GM19463 (cell line): ENCODE data around the gene TNNT1.
"Not testable (repeated sequence)": the region's sequence is repeated elsewhere in the genome, so short reads cannot be mapped to it uniquely, and the experiment has no call there.

Experiments used
- ATAC-seq: cut with Tn5 transposase; IDR thresholded peaks from one replicate; pipeline ENCODE4 v1.9.1; 2021; ENCODE audit warnings: mild to moderate bottlenecking, moderate library complexity; ENCODE audit not compliant: unreplicated experiment

TNNT1 gene

DNA sequence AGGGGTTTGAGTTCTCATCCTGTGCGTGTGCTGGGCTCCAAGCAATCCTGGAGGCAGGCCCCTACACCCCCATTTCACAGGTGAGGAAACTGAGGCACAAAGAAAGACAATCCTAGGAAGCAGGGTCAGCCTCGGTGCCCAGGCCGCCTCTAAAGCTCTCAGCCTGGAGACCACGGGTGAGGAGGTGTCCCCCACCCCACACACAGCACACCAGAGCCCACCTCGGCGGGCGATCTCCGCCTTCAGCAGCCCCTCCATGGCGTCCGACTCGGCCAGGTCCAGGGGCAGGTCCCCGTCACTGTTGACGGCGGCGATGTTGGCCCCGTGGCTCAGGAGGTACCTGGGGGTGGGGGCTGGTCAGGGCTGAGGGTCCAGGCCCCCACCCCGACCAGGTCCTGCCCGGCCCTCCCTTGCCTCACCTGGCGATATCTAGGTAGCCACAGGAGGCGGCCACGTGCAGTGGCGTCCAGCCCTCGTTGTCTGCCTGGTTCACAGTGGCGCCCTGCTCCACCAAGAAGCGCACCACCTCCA is 36.7 kb downstream of the TNNT1 start:
- ATAC-seq = no peak

GRCh38 chr19:55111238-55111831 is 37.7 kb downstream of the TNNT1 start:
- no peak for ATAC-seq

GRCh38 chr19:55109527-55110291 is 39.3 kb downstream of the TNNT1 start:
- ATAC-seq = no peak

- not testable (repeated sequence) for ATAC-seq
Observed at GRCh38 chr19:55107252-55107651, 41.8 kb downstream of the TNNT1 start.

DNA sequence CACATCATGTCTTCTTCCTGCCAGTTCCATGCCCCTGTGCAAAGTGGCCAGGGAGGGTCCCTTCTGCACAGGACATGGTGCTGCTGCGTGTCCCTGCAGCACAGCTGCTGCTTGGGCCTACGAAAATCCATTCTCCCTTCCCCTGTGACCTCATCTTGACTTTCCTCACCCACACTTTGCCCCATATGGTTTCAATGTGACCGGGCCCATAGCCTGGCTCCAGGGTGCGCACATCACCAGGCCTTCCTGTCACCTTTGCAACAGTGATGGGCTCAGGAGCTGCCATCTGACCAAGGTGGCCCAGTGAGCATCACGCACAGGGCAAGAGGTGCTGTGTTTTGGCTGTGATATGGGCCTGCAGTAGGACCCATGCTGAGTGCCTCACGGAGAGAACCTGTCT is 42.4 kb downstream of the TNNT1 start:
- no peak for ATAC-seq

- ATAC-seq = no peak
Observed at GRCh38 chr19:55105237-55105636, 43.8 kb downstream of the TNNT1 start.

DNA sequence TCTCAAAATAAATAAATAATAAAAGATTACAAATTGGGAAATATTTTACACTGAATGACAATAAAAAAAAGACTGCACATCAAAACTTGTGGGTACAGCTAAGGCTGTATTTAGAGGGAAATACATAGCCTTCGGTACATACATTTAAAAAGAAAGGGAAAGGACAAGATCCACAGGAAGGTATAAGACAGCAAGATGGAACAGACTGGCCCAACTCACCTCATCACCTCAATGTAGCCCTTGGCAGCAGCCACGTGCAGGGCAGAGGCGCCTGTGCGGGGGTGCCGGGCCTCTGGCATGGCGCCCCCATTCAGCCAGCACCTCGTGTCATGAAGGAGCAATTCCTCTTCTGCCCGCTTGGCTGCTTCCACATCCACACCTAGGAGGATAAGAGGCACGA is 45.8 kb downstream of the TNNT1 start:
- no peak for ATAC-seq

GRCh38 chr19:55101261-55101660 is 47.7 kb downstream of the TNNT1 start:
- no peak for ATAC-seq

DNA sequence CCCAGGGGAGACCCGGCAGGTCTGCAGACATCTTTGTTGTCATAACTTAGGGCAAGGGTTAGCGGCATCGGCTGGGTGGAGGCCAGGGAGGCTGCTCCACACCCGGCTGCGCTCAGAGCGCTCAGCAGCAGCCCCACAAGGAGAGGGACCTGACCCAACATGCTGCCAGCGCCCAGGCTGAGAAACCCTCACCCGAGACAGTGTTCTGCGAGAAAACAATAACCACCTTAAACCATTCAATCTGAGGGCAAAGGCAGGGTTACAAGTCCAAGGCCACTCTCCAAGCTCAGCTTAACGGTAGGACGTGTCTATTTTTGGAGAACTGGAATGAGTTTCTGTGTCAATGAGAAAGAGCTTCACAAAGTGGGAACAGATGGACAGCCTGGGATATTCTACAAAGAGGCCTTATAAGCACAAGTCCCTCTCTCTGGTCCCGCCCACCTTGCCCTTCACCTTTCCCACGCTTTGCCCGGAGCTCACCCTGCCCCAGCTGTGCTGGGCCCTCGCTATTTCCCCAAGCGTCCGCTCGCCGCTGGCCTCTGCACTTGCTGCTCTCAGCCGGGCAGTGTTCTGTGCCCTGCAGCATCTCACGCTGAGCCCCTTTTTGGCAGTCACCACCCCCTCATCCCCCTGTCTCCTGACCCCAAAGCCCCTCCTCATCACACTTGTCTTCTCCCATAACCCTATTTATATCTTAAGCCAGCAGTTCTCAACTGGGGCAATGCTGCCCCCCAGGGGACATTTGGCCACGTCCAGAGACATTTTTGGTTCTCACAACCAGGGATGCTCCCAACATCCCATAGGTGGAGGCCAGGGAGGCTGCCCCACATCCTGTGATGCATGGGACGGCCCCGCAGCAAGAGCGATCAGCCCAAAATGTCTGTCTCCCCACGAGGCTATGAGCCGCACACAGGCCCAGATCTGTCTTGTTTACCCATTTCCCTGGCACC is 49.2 kb downstream of the TNNT1 start:
- ATAC-seq = no peak

DNA sequence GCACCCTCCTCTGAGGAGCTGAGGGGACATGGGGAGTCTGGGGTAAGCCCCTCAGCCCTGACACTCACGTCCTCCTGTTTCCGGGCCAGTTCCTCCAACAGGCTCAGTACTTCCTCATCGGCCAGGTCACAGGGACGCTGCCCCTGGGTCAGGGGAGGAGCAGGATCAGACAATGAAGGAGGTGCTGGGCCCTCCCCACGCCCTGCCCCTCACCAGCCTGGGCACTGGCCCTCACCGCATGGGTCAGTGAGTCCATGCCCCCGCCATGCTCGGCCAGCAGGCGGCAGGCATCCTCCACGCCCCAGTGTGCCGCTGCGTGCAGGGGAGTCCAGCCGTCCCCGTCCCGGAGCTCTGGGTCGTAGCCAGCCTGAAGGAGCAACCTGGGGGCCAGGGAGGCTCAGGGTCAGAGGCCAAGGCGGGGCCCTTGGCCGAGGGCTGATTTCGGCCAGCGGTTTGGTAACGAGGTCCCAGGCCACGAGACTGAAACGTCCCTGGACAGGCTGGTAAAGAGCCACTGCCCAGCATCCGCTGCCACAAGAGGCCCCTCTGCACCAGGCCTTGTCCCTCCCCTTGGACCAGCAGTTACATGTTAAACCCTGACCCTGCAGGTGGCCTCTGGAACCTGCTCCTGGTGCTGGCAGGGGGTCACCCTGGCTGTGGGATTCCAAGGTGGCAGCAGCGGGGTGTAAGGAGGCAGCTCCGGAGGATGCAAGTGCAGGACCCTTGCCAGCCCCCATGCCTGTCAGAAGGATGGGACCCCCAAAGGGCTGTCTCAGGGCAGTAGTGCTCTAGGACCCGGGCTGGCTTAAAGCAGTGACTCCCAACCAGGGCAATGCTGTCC is 50.1 kb downstream of the TNNT1 start:
- no peak for ATAC-seq

DNA sequence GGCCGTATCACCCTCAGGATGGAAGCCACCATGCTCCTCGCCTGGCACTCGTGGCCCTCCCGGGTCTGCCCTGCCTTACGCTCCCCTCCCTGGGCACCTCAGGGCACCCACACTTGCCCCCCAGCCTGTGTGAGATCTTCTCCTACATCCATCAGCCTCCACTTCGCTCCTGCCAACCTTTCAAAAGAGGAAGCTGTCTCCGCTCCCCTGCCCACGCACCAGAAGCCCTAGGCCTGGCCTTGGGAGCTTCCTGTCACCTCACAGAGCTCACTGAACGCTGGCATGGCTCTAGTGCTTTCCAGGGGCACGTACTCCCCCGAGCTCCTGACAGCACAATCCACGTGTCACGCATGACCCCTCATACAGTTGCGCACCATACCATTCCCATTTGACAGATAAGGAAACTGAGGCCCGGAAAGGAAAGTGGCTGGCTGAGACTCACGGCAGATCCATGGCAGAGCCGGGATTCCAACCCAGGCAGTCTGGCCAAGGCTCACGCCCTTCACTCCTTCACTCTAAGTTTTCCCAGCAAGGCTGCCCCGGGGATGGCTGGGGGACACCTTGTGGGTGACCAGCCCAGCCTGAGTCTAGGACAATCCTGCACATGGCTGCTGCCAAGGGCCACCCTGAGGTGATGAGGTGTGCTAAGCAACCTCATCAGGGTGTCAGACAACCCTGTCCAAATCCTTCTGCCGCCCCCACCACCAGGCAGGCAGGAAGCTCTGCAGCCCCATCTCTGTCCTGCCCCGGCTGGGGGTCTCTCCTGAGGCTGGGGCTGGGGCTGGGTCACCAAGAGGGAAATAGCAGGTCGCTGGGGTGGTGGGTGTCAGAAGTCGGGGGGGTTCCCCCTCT is 50.9 kb downstream of the TNNT1 start:
- ATAC-seq = no peak

- ATAC-seq = no peak
Observed at GRCh38 chr19:55096061-55096701, 52.8 kb downstream of the TNNT1 start.

GRCh38 chr19:55095260-55096060 is 53.5 kb downstream of the TNNT1 start:
- no peak for ATAC-seq

DNA sequence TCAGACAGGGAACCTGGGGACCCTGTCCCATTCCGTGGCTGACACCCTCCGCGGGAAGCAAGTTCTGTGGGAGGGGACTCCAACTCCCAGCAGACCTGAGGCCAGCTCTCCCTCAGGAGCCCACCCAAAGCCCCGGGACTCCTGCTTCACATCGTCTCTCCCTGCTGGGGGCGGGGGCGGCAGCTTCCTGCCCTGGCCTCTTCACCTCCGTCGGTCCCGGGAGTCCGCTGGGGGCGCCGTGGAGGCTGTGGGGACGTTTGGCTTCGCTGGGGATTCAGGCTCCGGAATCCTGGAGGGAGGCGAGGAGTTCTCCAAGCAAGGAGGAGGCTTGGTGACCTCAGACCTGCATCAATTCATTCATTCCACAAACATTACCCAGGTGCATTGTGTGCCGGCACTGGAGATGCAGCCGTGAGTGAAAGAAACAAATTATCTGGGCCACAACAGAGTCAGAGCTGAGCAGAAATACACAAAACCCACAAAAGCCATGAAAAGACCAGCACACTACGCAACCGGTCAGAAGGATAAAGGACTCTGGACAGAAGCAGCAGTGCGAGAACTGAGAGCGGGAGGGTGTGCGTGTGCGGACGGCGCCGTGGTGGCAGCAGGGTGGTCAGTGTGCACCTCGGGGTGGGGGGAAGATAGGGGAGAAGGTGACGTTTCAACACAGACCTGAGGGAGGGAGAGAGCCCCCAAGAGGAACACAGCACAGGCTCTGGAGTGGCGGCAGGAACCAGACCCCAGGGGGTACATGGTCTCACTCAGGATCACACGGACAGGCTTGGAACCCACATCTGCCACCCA is 54.3 kb downstream of the TNNT1 start:
- ATAC-seq = no peak

- no peak for ATAC-seq
Observed at GRCh38 chr19:55092423-55093318, 56.3 kb downstream of the TNNT1 start.

- no peak for ATAC-seq
Observed at GRCh38 chr19:55091955-55092354, 57.1 kb downstream of the TNNT1 start.
